Activated T-helper 2 cell treated with anti-CD3 and anti-CD28 coated beads, Interferon-gamma antibody, Interleukin-2, Interleukin-4, amounts not matched to agents 10 μg/mL and 5 μg/mL and 100 μg/mL, durations not matched to agents 14 hours and 24 hours and 36 hours (primary cell): ENCODE measurements around the gene RBPJ. TPM values are rescaled to one million over a fixed set of nuclear protein-coding genes. Genes with fewer than 3 reads are reported as not detected.

Source experiments
- DNase-seq: peaks from one replicate; pipeline ENCODE4 v3.0.0; 2021; ENCODE audit warnings: low spot score
- H3K27ac Mint-ChIP-seq: one replicate; pipeline ENCODE4 v1.8.0; 2021; ENCODE audit warnings: mixed read lengths
- H3K27me3 Mint-ChIP-seq: one replicate; pipeline ENCODE4 v1.8.0; 2021; ENCODE audit warnings: low read depth, mixed read lengths
- H3K36me3 Mint-ChIP-seq: one replicate; pipeline ENCODE4 v1.8.0; 2021; ENCODE audit warnings: low read depth, mixed read lengths
- H3K4me1 Mint-ChIP-seq: one replicate; pipeline ENCODE4 v1.8.0; 2021; ENCODE audit warnings: low read depth, mixed read lengths
- H3K4me3 Mint-ChIP-seq: one replicate; pipeline ENCODE4 v1.8.0; 2021; ENCODE audit warnings: low read depth, mild to moderate bottlenecking, moderate library complexity, mixed read lengths
- H3K9me3 Mint-ChIP-seq: one replicate; pipeline ENCODE4 v1.8.0; 2021; ENCODE audit warnings: mixed read lengths
- intact Hi-C: fragments of 100-400 bp; cut with micrococcal nuclease; formaldehyde crosslinking; loops from one replicate; pipeline ENCODE4 v1.15.1; 2023
- total RNA-seq: library from RNA; stranded (reverse); gene quantifications from 2 replicates; pipeline ENCODE4 v1.2.3, GENCODE V29; 2022

RBPJ gene
- 527 and 540 TPM in 2 replicates for total RNA-seq

GRCh38 chr4:26320538-26321372 lies at the start of gene RBPJ:
Gene RBPJ, plus strand, starts transcription at chr4:26321014. Its CDS starts 15 bp downstream, at chr4:26321029.
- Mint-ChIP-seq H3K36me3 (peaks cover 70% of the 10 kb centered on the region), H3K27ac (peak within 1 kb of the TSS; percentile 100), H3K4me1 (peaks cover 37% of the 10 kb centered on the region), H3K4me3 (peak within 1 kb of the TSS; percentile 100), H3K27me3 (no peaks in the 10 kb centered on the region), H3K9me3 (peaks cover 20% of the 10 kb centered on the region)
- peak; percentile 80 for DNase-seq
- intact Hi-C loops, result no loop called here

- no peak overlapping the region for H3K27ac Mint-ChIP-seq
- no peak overlapping the region for H3K4me3 Mint-ChIP-seq
- H3K36me3 Mint-ChIP-seq, result no peaks in the 10 kb centered on the region
- H3K9me3 Mint-ChIP-seq, result peaks cover 4% of the 10 kb centered on the region
- intact Hi-C loops, result no loop called here
- DNase-seq, result no peak
- peaks cover 46% of the 10 kb centered on the region for H3K4me1 Mint-ChIP-seq
- H3K27me3 Mint-ChIP-seq, result no peaks in the 10 kb centered on the region
Measured at GRCh38 chr4:26271703-26272102, 49.1 kb upstream of the RBPJ start.

DNA sequence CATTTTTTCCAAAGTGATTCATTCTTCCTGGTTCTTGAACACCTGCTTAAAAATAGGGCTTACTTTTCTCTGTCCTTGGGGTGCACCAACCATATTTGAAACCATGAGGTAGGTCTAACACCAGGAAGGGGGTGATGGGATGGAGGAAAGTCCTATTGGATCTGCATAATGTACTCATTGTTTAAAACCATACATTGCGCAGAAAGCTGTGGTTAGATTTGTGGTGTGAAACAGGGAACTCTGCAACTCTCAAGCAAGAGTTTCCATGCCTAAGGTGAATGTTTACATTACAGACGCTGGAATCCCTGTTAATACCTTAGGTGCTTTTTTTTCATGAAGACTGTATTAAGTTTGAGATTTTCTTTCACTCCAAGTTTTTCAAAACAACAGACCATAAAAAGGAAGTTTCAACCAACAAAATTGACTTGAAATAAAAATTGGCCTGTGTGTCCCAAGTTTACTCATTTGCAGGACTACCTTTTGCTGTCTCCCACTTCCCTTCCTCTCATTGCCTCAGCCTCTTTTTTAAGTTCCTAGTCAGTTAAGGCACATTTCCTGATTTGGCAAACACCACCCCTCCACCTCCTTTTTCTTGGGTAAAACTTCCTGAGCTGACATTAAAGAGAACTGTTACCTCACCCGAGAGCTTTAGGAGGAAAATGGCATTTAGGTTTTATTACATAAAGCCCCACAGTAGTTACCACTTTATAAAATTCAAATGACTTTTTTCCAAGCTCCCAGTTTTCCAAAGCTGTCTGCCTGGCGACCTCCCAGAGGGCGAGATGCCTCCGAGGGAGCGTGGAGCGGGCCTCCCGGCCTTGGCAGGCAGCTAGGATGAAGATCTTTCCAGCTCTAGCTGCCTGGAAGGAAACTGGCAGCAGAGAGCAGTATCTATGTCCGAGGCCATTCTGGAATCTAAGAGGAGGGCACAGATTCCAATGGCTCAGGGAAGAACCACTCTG lies 47.9 kb upstream of the RBPJ start:
- H3K4me1 Mint-ChIP-seq, result peaks cover 46% of the 10 kb centered on the region
- DNase-seq, result no peak
- intact Hi-C loops, result no loop called here
- peak overlapping the region; percentile 67 for H3K27ac Mint-ChIP-seq
- no peaks in the 10 kb centered on the region for H3K27me3 Mint-ChIP-seq
- H3K4me3 Mint-ChIP-seq, result peak overlapping the region; percentile 32
- no peaks in the 10 kb centered on the region for H3K36me3 Mint-ChIP-seq
- peaks cover 4% of the 10 kb centered on the region for H3K9me3 Mint-ChIP-seq

DNA sequence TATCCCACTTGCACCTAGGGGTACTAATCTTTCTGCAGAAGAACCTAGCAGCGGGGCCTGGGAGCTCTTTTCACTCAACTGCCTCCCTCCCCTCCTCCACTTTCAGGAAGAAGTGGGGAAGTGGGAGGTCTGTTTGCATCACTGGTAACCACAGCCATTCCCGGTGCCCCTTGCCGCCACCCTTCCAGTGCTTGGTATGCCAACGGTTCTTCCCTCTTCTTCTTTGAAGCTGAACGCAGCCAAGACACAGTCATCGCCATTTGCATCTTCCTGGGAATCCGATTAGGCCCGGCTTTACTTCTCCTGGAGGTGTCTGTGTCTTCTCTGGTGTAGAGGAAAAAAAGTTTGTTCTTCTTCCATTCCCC lies 47.2 kb upstream of the RBPJ start:
- intact Hi-C loops, result no loop called here
- Mint-ChIP-seq H3K4me1 (peaks cover 41% of the 10 kb centered on the region), H3K9me3 (peaks cover 4% of the 10 kb centered on the region), H3K27me3 (no peaks in the 10 kb centered on the region), H3K4me3 (no peak overlapping the region), H3K36me3 (no peaks in the 10 kb centered on the region), H3K27ac (peak overlapping the region; percentile 67)
- DNase-seq, result no peak

GRCh38 chr4:26275281-26275680 lies 45.5 kb upstream of the RBPJ start:
- Mint-ChIP-seq H3K27me3 (no peaks in the 10 kb centered on the region), H3K4me3 (no peak overlapping the region), H3K9me3 (peaks cover 4% of the 10 kb centered on the region), H3K4me1 (peaks cover 40% of the 10 kb centered on the region), H3K36me3 (no peaks in the 10 kb centered on the region), H3K27ac (no peak overlapping the region)
- no peak for DNase-seq
- intact Hi-C loops, result loop anchor here (2.0 kb wide), 1 partner anchor 14 kb away; no protein-coding TSS in a partner anchor

DNA sequence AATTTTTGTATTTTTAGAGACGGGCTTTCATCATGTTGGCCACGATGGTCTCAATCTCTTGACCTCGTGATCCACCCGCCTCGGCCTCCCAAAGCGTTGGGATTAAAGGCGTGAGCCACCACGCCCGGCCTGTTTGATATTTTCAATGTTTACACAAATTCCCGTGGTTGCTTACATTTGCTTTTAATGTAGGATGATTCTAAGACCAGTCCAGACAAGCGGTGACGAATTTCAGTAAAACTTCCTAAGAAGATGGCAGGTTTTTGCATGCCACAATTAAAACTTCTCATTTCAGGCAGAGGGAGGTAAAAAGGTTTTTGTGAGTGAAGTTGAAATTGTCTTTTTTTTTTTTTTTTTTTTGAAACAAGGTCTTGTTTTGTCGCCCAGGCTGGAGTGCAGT lies 41.4 kb upstream of the RBPJ start:
- H3K36me3 Mint-ChIP-seq, result no peaks in the 10 kb centered on the region
- DNase-seq, result no peak
- no peak overlapping the region for H3K27ac Mint-ChIP-seq
- H3K9me3 Mint-ChIP-seq, result no peaks in the 10 kb centered on the region
- no peak overlapping the region for H3K4me3 Mint-ChIP-seq
- peaks cover 13% of the 10 kb centered on the region for H3K4me1 Mint-ChIP-seq
- H3K27me3 Mint-ChIP-seq, result no peaks in the 10 kb centered on the region
- intact Hi-C loops, result no loop called here

DNA sequence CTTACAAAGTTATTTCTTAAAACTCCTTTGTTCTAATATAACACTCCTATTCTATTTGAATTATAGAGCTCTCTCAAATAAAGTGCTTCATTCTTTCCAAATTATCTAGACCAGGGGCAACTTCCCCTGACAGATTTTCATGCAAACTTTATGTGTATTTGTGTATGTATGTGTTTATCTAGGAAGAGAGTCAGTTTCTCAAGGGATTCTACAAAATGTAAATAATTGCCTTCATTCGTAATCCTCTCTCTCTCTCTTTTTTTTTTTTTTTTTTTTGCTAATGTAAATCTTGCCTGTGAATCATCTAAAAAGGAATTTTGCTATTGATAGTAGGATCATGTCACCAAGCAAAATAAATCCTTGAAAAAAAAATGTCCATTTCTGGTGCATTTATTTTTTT lies 38.9 kb upstream of the RBPJ start:
- no peak for DNase-seq
- no peaks in the 10 kb centered on the region for H3K27me3 Mint-ChIP-seq
- no peaks in the 10 kb centered on the region for H3K9me3 Mint-ChIP-seq
- H3K36me3 Mint-ChIP-seq, result no peaks in the 10 kb centered on the region
- intact Hi-C loops, result no loop called here
- no peak overlapping the region for H3K27ac Mint-ChIP-seq
- H3K4me3 Mint-ChIP-seq, result no peak overlapping the region
- peaks cover 8% of the 10 kb centered on the region for H3K4me1 Mint-ChIP-seq

GRCh38 chr4:26284536-26284935 lies 36.3 kb upstream of the RBPJ start:
- peaks cover 3% of the 10 kb centered on the region for H3K36me3 Mint-ChIP-seq
- H3K27me3 Mint-ChIP-seq, result no peaks in the 10 kb centered on the region
- H3K9me3 Mint-ChIP-seq, result no peaks in the 10 kb centered on the region
- intact Hi-C loops, result no loop called here
- peaks cover 15% of the 10 kb centered on the region for H3K4me1 Mint-ChIP-seq
- DNase-seq, result no peak
- H3K4me3 Mint-ChIP-seq, result no peak overlapping the region
- H3K27ac Mint-ChIP-seq, result no peak overlapping the region

DNA sequence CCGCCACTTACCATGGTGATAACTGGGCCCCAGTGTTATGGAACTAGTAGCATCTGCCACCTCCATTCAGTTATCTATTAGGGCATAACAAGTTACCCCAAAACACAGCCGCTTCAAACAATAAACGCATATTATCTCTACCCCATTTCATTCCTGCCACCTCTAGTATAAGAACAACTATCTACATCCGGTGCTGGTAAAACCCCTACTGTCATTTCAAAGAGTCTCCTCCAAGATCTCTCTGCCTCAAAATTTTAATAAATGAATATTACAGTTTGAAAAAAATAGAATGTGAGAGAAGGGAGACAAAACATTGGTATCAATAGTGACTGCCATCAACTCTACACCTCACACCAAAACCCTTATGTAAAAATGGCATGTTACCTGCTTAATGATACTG lies 35.5 kb upstream of the RBPJ start:
- no peaks in the 10 kb centered on the region for H3K27me3 Mint-ChIP-seq
- no peak overlapping the region for H3K4me3 Mint-ChIP-seq
- intact Hi-C loops, result loop anchor here (5.0 kb wide), 1 partner anchor 33 kb away; no protein-coding TSS in a partner anchor
- DNase-seq, result no peak
- no peak overlapping the region for H3K27ac Mint-ChIP-seq
- no peaks in the 10 kb centered on the region for H3K9me3 Mint-ChIP-seq
- H3K4me1 Mint-ChIP-seq, result peaks cover 15% of the 10 kb centered on the region
- H3K36me3 Mint-ChIP-seq, result peaks cover 3% of the 10 kb centered on the region

DNA sequence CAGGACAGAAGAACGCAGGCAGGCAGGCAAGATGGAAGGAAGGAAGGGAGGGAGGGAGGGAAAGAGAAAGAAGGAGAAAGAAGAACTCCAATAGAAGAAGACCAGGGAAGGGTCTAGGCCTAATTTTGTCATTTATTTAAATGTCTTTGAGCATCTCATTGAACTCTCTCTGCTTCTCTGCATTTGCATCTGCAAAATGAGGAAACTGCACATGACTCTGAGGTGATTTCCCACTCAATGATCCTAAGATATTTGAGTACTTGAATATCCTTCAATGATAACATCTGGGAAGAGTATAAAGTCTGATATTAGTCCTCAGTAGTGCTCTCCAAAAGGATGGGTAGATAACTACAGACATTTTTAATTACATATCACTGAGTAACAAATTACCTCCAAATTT lies 33.1 kb upstream of the RBPJ start:
- H3K36me3 Mint-ChIP-seq, result peaks cover 3% of the 10 kb centered on the region
- no peak for DNase-seq
- peaks cover 24% of the 10 kb centered on the region for H3K4me1 Mint-ChIP-seq
- intact Hi-C loops, result loop anchor here (1.0 to 5.0 kb wide), 4 partner anchors 12 to 35 kb away; no protein-coding TSS in a partner anchor
- H3K4me3 Mint-ChIP-seq, result no peak overlapping the region
- peak overlapping the region; percentile 81 for H3K27ac Mint-ChIP-seq
- no peaks in the 10 kb centered on the region for H3K9me3 Mint-ChIP-seq
- no peaks in the 10 kb centered on the region for H3K27me3 Mint-ChIP-seq

- H3K27ac Mint-ChIP-seq, result peak overlapping the region; percentile 81
- intact Hi-C loops, result loop anchor here (1.0 to 5.0 kb wide), 4 partner anchors 11 to 36 kb away; no protein-coding TSS in a partner anchor
- no peaks in the 10 kb centered on the region for H3K27me3 Mint-ChIP-seq
- peaks cover 3% of the 10 kb centered on the region for H3K36me3 Mint-ChIP-seq
- H3K4me3 Mint-ChIP-seq, result no peak overlapping the region
- peak; percentile 20 for DNase-seq
- no peaks in the 10 kb centered on the region for H3K9me3 Mint-ChIP-seq
- peaks cover 24% of the 10 kb centered on the region for H3K4me1 Mint-ChIP-seq
Measured at GRCh38 chr4:26288355-26288909, 32.4 kb upstream of the RBPJ start.

GRCh38 chr4:26289401-26289800 lies 31.4 kb upstream of the RBPJ start:
- H3K9me3 Mint-ChIP-seq, result no peaks in the 10 kb centered on the region
- no peaks in the 10 kb centered on the region for H3K27me3 Mint-ChIP-seq
- intact Hi-C loops, result loop anchor here (2.0 to 5.0 kb wide), 2 partner anchors 15 to 37 kb away; no protein-coding TSS in a partner anchor
- no peak overlapping the region for H3K27ac Mint-ChIP-seq
- peaks cover 24% of the 10 kb centered on the region for H3K4me1 Mint-ChIP-seq
- no peak overlapping the region for H3K4me3 Mint-ChIP-seq
- H3K36me3 Mint-ChIP-seq, result peaks cover 6% of the 10 kb centered on the region
- DNase-seq, result no peak
